T-helper 2 cell (primary cell): ENCODE measurements around the gene ADAMTS14.
"Not testable (repeated sequence)": the region's sequence is repeated elsewhere in the genome, so short reads cannot be mapped to it uniquely, and the experiment has no call there.

Experiments used
- DNase-seq, 5 experiments: peaks; one replicate each; pipeline versions ENCODE4 v3.0.0 to v3.0.0-alpha.2; 2012 to 2022

The ADAMTS14 gene

DNA sequence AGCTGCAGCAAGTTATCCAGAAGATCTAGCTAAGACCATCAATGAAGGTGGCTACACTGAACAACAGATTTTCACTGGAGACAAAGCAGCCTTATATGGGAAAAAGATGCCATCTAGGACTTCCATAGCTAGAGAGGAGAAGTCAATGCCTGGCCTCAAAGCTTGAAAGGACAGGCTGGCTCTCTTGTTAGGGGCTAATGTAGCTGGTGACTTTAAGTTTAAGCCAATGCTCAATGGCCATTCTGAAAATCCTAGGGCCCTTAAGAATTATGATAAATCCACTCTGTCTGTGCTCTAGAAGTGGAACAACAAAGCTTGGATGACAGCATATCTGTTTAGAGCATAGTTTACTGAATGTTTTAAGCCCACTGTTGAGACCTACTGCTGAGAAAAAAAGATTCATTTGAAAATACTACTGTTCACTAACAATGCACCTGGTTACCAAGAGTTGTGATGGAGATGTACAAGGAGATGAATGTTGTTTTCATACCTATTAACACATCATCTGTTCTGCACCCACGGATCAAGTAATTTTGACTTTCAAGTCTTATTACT lies 13.6 kb upstream of the ADAMTS14 start:
- no peak for DNase-seq

DNA sequence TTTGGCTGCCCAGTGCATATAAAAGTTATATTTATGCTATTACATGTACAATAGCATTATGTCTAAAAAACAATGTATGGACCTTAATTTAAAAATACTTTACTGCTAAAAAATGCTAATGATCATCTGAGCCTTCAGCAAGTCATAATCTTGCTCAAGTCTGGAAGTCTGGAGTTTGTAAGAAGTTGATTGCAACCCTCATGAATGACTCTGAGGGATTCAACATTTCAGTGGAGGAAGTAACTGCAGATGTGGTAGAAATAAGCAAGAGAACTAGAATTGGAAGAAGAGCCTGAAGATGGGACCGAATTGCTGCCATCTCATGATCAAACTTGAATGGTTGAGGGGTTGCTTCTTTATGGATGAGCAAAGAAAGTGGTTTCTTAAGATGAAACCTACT lies 13.0 kb upstream of the ADAMTS14 start:
- no peak for DNase-seq

DNA sequence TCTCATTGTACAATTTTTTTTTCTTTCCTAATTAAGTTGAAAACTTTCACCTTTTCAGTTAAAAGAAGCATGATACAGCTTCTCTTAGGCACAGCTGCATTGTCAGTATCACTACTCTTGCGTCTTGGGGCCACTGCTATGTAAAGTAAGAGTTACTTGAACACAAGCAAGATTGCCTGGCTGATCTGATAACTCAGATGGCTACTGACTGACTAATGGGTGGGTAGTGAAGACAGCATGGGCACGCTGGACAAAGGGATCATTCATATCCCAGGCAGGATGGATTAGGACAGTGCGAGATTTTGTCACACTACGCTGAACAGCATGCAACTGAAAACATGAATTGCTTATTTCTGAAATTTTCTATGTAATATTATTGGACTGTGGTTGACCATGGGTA lies 11.6 kb upstream of the ADAMTS14 start:
- DNase-seq = no peak

DNA sequence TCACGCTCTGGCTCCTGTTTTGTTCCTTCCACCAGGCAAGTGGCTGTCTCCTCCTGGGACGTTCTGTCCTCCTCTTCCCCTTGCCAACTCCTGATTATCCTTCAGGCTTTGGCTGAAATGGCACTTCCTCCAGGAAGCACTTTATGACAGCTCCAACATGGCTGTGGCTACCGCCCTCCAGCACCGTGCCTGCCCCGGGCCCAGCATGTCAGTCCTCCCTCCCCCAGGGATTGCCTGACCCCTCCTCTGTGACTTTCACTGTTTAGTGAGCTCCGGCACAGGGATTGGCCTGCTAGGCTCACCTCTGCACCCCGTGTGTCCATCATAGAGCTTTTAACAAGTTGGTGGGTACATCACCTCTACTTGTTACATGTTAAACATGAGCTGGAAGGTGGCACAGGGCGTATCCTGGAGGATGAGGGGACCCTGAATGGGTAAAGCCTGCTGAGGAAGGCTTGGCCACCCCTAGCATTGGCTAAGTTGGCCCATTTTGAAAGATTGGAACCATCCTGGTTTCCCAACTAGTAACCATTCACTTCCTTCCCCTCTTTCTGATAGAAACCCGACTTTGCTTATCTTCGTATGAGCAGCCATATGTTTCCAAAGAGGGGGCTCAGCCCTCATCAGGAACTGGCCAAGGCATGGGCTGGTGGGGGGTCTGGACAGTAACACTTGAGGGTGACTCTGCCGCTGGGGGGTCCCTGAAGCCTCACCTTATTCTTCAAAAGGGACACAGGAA lies 10.5 kb upstream of the ADAMTS14 start:
- no peak for DNase-seq

DNA sequence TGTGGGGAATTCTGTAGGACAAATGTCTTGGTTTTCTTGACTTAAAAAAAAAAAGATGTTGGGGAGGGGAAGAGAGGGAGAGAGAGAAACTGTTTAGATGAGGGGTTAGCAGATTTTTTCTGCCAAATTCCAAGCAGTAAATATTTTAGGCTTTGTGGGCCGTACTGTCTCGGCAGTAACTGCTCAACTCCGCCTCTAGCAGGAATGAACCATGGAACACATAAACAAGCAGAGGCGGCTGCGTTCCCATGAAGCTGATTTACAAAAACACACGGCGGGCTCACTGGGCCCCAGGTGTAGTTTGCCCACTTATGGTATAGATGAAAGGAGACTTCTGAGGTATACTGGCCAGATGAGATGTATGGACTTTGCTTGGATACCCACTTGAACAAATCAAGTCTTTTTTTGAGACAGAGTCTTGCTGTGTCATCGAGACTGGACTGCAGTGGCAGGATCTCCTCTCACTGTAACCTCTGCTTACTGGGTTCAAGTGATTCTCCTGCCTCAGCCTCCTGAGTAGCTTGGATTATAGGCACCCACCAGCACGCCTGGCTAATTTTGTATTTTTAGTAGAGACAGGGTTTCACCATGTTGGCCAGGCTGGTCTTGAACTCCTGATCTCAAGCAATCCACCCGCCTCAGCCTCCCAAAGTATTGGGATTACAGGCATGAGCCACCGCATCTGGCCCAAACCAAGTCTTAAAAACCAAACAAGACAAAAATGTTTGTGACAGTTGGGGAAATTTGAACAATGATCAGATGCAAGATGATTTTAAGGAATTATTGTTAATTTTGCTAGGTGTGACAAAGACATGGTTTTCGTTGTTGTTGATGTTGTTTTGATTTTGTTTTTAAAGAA lies 9.7 kb upstream of the ADAMTS14 start:
- DNase-seq = no peak

DNA sequence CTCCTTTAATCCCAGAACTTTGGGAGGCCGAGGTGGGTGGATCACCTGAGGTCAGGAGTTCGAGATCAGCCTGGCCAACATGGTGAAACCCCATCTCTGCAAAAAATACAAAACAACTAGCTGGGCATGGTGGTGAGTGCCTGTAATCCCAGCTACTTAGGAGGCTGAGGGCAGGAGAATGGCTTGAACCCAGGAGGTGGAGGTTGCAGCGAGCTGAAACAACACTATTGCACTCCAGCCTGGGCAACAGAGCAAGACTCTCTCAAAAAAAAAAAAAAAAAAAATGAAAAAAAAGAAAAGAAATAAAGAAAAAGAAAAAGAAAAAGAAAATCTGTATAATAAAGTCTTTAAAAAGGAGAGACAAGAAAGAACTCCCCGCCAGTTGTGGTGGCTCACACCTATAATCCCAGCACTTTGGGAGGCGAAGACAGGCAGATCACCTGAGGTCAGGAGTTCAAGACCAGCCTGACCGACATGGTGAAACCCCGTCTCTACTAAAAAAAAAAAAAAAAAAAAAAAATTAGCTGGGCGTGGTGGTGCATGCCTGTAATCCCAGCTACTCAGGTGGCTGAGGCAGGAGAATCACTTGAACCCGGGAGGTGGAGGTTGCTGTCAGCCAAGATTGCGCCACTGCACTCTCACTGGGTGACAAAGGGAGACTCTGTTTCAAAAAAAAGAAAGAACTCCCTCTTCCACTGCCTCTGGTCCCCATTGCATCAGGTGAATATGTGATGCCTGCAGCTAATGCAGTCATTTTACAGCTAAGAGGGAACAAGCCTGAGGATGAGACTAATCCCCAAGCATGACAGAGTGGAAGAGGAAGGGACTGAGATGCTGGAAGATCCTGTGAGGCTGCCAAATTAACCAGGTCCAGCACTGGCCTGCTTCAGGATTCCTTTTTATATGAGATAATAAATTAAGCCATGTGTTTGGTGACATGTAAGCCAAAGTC lies 8.6 kb upstream of the ADAMTS14 start:
- not testable (repeated sequence) for DNase-seq

DNA sequence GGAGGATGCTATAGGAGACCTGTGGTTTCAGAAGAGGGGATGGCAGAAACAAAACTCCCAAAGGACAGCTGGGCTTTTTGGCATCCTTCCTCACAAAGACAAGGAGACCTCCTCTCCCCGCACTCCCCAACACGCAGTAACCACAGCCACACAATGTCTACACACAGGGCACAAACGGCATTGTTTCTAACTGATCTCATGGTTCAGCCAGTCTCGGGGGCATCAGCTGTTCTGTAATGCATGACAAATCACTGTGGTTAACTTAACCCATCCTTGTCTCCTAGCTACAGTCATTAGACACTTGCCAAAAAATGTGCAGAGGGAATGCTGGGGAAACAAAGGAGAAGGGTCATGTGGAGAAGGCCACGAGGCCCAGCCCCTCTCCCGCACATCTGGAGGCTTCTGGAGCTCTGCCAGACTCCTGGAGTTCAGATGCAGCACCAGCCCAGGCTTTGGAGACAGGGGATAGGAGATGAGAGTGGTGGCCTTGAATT lies 7.6 kb upstream of the ADAMTS14 start:
- no peak for DNase-seq

DNA sequence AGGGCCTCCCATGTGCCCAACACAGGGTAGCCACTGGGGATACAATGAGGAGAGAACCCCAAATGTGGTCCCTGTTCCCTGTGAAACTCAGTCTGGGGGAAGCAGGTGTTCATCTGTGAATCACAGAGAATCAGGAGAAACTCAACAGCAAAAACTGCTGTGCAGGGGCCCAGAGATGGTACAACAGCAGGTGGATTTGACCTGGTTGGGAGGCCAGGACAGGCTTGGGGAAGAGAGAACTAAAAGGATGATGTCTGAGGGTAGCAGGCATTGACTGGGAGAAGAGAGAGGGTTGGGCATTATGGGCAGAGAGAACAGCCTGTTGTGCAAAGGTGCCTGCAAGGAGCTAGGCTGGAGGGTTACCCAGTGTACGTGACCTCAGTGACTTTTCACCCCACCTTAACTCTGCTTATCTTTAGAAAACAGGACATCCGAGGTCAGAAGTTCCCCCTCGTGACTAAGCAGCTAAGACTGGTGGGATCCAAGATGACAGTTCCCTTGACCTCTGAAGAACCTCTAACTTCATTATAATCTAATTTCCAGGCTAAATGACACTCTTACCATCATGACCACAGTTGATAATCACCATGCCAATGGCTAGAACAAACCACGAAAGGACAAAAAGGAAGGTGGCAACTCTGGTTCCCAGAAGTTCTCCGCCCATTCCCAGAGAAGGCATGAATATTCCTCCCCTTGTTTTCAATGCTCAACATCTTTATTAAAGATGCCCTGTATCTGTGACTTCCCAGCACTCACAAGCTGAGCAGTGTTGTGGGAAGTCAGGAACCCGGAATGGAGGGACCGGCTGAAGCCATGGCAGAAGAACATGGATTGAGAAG lies 5.1 kb upstream of the ADAMTS14 start:
- no peak for DNase-seq

DNA sequence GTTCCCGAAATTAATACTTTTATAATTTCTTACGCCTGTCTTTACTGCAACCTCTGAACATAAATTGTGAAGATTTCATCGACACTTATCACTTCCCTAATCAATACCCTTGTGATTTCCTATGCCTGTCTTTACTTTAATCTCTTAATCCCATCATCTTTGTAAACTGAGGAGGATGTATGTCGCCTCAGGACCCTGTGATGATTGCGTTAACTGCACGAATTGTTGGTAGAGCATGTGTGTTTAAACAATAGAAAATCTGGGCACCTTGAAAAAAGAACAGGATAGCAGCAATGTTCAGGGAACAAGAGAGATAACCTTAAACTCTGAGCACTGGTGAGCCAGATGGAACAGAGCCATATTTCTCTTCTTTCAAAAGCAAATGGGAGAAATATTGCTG lies 4.5 kb upstream of the ADAMTS14 start:
- DNase-seq = not testable (repeated sequence)

DNA sequence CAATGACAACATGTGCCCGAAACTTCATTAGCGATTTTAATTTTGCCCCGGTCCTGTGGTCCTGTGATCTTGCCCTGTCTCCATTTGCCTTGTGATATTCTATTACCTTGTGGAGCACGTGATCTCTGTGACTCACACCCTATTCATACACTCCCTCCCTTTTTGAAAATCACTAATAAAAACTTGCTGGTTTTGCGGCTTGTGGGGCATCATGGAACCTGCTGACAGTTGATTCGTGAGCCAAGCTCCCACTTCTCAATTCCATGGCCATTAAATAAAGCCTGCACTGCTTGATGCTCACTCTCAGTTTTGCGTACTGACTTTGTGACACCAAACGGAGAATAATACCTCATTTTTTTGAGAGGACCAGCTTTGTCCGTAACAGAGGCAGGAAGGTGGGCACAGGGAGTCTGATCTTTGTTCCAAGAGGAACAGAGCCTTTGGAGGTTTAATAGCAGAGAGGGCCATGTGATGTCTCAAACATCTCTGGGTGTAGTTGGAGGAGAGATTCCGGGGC lies 3.8 kb upstream of the ADAMTS14 start:
- no peak for DNase-seq

DNA sequence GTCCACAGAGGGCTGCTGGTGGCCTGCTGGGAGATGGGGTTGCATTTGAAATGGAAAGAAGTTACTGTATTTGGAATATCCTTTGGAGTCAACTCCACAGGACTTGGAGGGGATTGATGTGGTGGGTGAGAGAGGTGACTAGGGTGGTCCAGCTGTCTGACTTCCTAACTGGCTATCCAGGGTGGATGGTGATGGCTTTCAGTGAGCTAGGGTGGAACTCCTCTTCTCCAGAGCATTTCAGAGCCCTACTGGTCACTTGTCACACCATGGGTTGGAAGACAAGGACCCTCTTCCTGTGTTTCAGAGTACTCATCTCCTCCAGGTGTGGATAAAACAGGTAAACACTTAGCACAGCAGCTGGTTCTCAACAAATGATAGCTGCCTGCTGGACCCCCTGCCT lies 3.3 kb upstream of the ADAMTS14 start:
- no peak for DNase-seq

DNA sequence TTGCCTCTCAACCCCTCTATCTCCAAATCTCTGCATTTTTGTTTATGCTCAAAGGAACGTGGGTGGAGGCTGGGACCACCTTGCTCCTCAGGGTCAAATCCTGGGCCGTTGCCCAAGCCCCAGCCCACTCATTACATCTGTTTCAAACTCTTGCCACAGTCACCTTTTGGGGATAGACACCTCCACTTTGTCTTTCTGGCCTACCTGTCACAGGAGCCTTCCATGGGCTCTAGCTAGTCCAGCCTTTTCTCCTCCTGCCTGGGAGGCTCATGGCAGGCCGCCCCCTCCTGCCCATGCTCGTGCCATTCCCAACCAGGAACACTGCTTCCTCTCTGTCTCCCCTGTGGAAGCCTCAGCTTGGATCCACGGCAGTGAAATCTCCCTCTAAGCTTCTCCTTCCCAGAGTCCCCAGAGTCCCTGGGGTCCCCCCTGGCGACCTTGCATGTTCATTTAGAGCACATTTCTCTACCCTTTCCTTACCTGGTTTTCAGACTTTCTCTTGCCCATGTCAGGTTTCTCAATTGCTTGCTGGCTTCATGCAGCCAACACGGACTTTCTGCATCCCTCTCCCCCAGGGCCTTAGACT lies 2.5 kb upstream of the ADAMTS14 start:
- no peak for DNase-seq

DNA sequence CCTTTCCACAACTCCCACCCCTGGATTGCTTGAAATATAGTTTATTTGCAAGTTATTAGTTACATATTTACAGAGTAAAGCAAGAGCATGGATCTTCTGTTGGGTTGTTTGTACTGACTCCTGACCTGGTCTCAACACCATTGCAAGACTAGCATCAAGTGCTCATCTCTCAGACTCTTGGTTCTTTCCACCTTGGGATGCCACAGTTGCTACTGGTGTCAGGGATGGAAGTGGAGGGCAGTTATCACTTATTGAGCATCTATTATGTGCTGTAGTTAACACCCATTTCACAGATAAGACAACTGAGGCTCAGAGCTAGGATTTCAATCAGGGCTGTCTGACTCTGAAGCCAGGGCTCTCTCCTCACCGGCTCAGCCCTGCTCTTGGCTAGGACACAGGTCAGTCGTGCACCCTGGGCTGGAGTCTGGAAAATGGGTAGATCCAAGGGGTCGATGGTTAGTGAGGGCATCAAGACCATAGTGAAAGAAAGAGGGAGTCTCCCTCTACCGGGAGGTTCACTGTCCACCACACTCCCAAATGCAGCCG lies 614 bp upstream of the ADAMTS14 start:
- no peak for DNase-seq

DNA sequence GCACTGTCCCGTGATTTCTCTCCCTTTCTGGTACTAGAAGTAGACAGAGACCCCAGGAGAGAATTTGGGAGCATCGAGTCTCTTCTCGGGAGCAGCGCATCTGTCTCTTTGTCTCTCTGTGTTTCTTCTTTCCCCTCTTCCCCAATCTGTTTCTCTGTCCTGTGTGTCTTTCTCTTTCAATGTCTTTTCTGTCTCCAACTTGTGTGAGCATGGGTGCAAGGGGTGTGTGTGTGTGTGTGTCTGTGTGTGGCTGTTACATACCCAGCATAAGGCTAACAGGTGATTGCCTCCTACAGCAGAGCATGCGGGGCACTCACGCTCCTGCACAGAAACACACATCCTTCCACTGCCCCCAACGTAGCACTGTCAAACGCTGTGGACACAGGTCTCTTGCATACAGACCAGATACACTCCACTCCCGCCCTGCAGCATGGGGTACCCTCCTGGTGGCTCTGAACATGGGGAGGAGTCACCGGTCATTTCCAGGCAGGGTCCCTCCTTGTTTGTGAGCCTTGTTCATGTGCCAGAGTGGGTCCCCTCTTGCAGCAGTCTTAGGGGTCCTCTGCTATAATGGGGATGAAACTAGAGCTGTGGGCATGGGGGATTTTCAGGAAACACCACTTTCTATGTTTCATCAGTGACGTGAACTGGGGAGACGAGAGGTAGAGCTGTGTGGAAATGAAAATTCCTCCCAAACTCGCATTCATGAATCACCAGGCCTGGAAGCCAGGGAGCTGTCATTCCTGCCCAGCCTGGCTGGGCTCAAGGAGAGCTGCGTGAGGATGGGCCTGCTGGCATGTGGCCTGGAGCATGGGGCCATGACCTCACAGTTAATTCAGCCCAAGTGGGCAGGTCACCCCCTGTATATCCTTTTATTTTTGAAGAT lies 980 bp downstream of the ADAMTS14 start:
- no peak for DNase-seq

DNA sequence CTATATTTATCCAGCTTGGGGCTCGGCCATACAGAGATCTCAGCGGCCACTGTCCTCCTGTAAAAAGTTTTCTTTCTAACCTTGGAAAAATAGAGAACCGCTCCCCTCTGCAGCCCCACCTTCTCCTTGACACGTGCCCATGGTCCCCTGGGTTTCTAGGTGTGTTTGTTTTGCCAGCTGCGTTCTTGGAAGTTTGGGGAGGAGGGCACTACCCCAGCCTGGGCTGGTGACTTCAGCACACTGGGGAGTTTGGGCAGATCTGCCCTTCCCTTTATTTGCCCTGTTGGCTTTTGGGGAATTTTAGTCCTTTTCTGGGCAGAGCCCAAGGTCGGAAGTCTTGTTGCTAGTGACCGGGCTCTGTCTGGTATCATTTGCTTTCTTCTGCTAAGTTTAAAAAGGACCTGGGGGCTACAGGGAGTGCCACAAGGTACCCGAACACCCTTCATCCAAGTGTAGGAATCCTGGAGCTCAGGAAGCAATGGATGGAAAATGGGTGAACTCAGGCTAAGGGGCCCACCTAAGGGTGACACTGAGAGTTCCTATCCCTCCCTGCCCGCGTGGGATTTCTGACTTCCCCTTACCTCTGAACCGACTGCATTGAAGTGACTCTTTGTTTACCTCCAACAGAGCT lies 1.7 kb downstream of the ADAMTS14 start:
- no peak for DNase-seq

DNA sequence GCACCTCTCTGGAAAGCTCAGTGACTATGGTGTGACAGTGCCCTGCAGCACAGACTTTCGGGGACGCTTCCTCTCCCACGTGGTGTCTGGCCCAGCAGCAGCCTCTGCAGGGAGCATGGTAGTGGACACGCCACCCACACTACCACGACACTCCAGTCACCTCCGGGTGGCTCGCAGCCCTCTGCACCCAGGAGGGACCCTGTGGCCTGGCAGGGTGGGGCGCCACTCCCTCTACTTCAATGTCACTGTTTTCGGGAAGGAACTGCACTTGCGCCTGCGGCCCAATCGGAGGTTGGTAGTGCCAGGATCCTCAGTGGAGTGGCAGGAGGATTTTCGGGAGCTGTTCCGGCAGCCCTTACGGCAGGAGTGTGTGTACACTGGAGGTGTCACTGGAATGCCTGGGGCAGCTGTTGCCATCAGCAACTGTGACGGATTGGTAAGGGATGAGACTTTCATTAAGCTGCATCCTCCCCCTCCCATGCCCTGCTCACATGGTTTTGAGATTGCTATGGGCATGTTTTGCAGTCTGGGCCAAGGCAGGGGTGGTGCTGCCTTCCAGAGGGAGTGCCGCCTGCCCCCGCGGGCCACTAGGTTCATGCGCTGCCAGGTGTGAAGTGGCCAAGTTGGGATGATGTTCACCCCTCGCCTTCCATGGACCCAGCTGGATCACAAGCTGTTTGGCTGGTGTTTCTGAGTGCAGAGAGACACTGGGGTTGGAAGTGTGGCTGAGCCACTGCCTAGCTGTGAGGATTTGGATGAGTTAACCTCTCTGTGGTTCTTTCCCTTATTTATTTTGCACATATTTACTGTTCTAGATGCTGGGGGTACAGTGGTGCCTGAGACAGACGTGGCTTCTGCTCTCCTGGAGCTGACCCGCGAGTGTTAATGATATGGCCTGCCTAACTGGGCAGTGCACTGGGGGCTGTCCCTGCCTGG lies 2.5 kb downstream of the ADAMTS14 start:
- no peak for DNase-seq

DNA sequence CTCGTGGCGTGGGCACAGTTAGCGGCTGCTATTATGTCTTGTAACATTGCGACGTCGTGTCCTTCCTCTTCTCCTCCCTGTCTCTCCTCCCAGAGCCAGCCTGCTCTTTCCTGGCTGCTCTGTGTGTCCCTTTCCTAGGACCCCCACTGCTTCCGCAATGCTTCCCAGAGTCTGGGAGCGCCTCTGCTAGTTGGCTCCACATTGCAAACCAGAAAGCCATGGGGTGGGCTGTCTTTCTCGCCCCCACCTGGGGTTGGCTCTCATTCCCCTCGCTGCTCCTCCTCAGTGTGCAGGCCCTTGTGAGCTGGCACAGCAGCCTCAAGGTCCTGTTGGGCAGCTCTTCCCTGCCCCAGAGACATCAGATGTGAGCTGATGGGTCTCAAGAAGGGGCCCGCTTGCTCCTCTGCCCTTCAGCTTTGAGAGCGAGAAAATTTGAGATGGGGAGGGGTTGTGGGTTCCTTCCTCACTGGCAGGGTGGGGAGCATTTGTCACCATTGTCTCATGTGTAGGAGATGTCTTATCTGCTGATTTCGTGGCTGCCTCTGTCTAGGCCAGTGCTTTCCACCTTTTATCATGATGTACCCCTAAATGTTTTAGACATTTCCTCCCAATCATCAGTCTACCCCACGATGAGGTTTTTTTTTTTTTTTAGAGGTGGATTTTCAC lies 3.3 kb downstream of the ADAMTS14 start:
- no peak for DNase-seq
